GM18508 (cell line): ENCODE results near the gene UBE2Q2.

Experiments used
- ATAC-seq: cut with Tn5 transposase; IDR thresholded peaks from one replicate; pipeline ENCODE4 v1.9.1; 2021; ENCODE audit warnings: moderate number of reproducible peaks; ENCODE audit not compliant: insufficient read depth, unreplicated experiment

UBE2Q2 gene

DNA sequence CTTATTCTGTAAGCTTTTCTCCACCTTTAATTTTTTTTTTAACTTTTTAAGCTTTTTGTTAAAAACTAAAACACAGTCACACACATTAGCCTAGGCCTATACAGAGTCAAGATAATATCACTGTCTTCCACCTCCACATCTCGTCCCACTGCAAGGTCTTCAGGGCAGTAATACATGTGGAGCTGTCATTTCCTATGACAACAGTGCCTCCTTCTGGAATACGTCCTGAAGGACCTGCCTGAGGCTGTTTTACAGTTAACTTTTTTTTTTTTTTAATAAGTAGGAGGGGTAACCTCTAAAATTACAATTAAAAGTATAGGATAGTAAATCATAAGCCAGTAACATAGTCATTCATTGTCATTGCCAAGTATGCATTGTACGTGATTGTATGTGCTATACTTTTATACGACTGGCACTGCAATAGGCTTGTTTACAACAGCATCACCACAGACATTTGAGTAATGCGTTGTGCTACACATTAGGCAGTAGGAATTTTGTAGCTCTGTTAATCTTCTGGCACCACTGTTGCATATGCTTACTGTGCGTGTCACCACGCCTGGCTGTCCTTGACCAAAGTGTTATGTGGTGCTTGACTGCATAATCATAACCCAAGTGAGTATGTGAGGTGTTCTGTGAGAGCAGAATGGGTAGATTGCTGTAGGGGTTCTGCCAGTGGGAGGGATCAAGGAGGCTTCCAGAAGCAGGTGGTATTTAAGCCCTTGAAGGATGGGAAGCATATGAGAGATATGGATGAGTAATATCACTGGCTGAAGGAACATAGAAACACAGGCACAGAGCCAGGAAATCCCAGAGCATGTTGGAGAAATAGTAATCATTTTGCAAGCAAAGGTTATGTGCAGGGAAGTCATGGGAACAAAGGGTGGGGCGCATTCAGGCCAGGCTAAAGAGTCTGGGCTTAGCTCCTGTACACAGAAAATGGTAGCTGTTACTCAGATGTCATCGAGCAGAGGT, 78.8 kb downstream of the UBE2Q2 start:
- ATAC-seq: no peak

DNA sequence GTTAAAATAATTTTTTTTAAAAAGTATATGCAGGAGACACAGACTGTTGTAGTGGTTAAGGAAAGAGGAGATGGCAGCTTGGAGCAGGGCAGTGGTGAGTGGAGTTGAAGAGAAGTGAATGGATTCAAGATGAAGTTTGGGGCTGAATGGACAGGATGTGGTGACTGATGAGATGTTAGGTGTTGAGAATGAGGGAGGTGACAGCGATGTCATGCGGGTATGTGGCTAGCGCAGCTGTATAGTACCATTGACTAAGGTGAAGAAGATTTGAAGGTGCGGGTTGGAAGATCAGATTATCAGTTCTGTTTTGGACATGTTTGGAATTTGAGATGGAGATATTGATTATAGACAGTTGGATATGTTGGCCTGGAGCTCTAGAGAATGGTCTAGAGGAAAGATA, 80.5 kb downstream of the UBE2Q2 start:
- no peak for ATAC-seq

GRCh38 chr15:75924576-75924975, 81.3 kb downstream of the UBE2Q2 start:
- ATAC-seq: no peak

DNA sequence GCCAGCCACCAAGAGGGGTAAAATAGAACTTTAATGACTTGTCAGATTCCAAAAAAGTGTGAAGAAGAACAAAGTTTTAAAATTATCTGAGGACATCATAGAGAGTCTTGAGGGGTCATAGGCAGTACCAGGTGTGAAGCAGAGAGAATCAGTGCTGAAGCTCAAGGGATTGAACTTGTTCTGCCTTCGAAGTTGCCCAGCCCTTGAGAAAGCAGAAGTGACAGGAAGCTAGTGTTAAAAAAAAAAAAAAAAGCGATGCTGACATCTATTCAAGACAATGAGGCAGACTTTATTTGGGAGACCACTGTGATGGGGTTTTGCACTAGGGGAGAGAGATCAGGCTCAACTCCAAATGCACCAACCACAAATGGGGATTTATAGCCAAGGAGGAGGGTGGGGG, 82.2 kb downstream of the UBE2Q2 start:
- no peak for ATAC-seq

- ATAC-seq: no peak
Observed at GRCh38 chr15:75926931-75927330, 83.7 kb downstream of the UBE2Q2 start.

DNA sequence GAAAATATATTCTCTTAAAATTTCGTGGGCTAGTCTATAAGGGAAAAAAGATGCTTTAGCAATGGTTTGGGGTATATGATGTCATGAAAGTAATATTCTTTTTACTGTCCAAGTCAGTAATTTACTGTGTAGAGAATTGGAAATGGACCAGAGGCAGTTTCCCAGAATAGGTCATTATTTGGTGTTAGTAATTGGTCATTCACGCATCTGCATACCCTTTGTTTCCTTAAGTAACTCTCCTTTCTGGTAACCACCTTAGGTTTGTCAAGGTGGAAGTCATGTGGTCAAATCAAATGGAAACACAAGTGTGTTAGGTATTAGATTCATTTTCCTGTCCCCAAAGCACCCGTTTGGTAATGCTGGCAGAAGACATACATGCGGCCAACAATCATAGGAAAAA, 84.4 kb downstream of the UBE2Q2 start:
- ATAC-seq: no peak

- no peak for ATAC-seq
Observed at GRCh38 chr15:75928680-75929608, 85.7 kb downstream of the UBE2Q2 start.

DNA sequence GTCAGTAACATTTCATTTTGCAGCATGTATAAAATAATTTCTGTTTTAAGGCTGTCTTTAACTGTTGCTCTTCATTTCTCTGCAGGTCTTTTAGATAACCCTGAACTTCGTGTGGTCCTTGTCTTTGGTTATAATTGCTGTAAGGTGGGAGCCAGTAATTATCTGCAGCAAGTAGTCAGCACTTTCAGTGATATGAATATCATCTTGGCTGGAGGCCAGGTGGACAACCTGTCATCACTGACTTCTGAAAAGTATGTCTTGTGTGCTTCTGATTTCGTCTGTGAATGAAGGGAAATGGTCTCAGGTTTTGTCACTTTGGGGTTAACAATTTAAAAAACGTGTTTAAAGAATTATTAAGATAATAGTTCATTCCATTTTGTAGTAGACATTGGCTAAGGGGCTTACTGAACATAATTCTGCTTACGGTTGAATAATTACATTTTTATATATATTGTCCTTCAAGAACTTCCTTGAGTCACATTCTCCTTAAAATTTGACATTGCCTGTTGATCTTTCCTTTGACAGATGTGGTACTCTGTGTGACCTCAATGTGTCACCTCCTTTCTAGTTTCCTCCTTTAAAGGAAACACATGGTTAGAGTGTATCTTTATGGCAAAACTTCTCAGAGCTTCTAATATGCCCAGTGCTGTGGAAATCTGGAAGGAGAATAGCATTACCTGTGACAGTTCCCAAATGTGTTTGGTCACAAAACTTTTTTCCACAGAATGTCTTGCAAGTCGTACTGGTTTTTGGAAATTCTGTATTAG, 86.7 kb downstream of the UBE2Q2 start:
- no peak for ATAC-seq

DNA sequence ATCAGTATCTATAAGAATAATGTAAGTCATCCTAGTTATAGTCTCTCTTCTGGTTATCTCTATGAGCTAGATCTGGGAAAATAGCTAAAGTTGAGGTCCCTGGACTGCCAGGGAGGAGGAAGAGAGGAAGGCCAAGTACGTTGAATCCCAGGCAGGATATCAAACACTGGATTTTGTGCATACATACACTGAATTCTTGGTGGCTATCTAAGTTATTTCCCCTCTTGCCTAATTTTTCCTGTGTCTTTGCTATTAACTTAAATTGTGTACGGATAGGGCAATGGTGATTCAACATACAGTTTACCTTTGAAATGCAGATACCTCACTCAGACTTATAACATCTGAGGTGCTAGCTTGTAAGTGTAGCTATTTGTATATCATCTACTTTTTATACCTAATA, 87.6 kb downstream of the UBE2Q2 start:
- ATAC-seq: no peak

GRCh38 chr15:75942464-75942863, 99.2 kb downstream of the UBE2Q2 start:
- no peak for ATAC-seq

GRCh38 chr15:75943246-75943645, 100.0 kb downstream of the UBE2Q2 start:
- no peak for ATAC-seq

DNA sequence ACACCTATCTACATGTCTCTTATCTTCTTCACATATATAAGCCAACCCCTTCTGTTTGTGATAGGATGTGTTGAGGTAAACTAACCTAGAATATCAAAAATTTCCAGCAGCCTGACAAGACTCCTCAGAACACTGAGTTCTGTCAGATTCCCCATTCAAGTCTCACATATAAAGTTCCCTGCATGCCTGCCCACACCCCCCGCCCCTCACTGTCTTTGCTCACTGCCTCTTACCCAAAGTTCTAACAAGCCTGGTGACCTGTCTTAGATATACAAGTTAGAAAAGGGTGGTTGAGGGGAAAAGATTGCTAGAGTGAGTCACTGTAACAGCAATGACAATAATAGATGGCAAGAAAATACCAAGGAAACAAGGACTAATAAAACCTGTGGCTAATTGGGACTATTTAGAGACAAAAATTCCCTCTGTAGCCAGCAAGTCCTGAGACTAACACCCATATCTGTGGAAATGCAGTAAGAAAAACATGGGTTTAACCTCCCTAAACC, 100.5 kb downstream of the UBE2Q2 start:
- ATAC-seq: no peak

- ATAC-seq: no peak
Observed at GRCh38 chr15:75945953-75946352, 102.7 kb downstream of the UBE2Q2 start.

DNA sequence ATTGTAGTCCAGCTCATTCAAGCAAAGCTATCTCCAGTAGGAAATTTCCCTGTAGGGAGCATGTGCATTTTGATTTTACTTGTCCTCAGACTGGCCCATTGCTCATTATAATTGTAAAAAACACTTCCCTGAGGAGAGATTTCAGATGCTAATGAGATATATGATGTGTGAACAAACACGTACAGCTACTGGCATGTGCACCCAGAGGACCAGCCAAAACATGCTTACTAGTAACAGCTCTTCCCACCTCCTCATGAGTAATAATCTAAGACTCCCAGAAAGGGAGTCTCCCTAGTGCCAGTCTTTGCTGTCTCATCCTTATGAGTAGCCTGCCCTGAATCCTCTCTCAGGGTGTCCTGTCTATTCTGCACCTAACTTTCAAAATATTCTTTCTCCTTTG, 103.8 kb downstream of the UBE2Q2 start:
- no peak for ATAC-seq

DNA sequence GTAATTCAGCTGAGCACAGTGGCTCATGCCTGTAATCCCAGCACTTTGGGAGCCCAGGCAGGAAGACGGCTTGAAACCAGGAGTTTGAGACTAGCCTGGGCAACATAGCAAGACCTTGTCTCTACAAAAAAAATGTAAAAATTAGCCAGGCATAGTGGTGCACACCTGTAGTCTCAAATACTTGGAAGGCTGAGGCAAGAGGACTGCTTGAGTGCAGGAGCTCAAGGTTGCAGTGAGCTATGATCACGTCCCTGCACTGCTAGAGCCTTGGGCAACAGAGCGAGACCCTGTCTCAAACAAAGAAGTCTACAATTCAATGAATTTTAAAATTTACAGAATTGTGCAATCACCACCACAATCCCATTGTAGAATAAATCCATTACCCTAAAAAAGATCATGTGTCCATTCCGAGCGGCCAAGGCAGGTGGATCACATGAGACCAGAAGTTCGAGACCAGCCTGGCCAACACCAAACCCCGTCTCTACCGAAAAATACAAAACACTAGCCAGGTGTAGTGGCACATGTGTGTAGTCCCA, 105.6 kb downstream of the UBE2Q2 start:
- no peak for ATAC-seq
